Upper lobe of right lung (tissue), 1 donor: Measurements from ENCODE around the gene EML1. TPM values are rescaled to one million over a fixed set of nuclear protein-coding genes. Genes with fewer than 3 reads are reported as not detected.

Experiments
- ATAC-seq: fragments of 200-7000 bp; cut with Tn5 transposase; one replicate; pipeline ENCODE4 v1.9.1; 2020; ENCODE audit warnings: mild to moderate bottlenecking, moderate library complexity
- DNase-seq: peaks from one replicate; pipeline ENCODE4 v3.0.0-alpha.2; 2020
- H3K27ac ChIP-seq: fragments of 200-600 bp; one replicate; pipeline ENCODE4 v1.8.0; 2022
- H3K27me3 ChIP-seq: fragments of 200-600 bp; one replicate; pipeline ENCODE4 v1.8.0; 2022; ENCODE audit warnings: mild to moderate bottlenecking
- H3K36me3 ChIP-seq: fragments of 200-600 bp; one replicate; pipeline ENCODE4 v1.8.0; 2022
- H3K4me1 ChIP-seq: fragments of 200-600 bp; one replicate; pipeline ENCODE4 v1.8.0; 2022
- H3K4me3 ChIP-seq: fragments of 200-600 bp; one replicate; pipeline ENCODE4 v1.8.0; 2022; ENCODE audit warnings: mild to moderate bottlenecking
- H3K9me3 ChIP-seq: fragments of 200-600 bp; one replicate; pipeline ENCODE4 v1.8.0; 2022
- CTCF ChIP-seq: fragments of 200-600 bp; IDR thresholded peaks from one replicate; pipeline ENCODE4 v1.8.0; 2022; ENCODE audit warnings: antibody characterized with exemption
- intact Hi-C: fragments of 100-400 bp; cut with DNase I; formaldehyde crosslinking; loops from one replicate; pipeline ENCODE4 v1.11.0; 2022
- total RNA-seq: library from RNA; stranded (reverse); fragmentation: NEBNext Ultra II Directional; extraction: Animal tissue kit (Norgen Biotek cat#: 25700); gene quantifications from one replicate; pipeline ENCODE4 v1.2.1, GENCODE V29; 2021
- donor health status: DM: no; HTN: yes; CAD: no; lungs with severe emphysema.

EML1 gene
- total RNA-seq, 1 donor from 2014 or later, result 42.2 TPM

GRCh38 chr14:99831303-99831702, 38.1 kb downstream of the EML1 start:
- no peak for ATAC-seq

DNA sequence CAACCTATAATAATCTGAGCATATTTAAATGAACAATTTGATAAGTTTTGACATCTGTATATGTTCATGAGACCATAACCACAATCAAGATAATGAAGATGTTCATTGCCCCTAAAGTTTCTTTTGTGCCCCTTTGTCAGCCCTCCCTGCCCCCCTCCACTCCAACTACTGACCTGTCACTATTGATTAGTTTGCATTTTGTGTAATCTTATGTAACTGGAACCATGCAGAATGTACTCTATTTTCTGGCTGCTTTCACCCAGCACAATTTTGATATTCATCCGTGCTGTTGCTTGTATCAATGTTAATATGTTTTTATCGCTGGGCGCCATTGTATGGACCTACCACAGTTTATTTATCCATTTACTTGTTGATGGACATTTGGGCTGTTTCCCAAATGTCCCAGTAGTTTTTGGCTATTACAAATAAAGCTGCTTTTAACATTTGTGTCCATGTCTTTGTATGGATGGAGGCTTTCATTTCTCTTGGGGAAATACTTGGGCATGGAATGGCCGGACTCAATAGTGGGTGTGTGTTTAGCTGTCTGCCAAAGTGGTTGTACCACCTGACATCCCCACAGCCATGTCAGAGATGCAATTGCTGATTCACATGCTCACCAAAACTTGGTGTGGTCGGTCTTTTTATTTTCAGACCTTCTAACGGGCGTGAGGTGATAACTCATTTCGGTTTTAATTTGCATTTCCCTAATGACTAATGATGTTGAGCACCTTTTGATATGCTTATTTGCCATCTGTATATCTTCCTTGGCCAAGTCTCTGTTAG, 38.9 kb downstream of the EML1 start:
- no peak for TF ChIP-seq CTCF
- H3K27ac ChIP-seq, result no peak overlapping the region
- H3K36me3 ChIP-seq, result no peaks in the 10 kb centered on the region
- intact Hi-C loops, result no loop called here
- ATAC-seq, result no peak
- H3K4me3 ChIP-seq, result no peak overlapping the region
- no peaks in the 10 kb centered on the region for H3K4me1 ChIP-seq
- no peaks in the 10 kb centered on the region for H3K27me3 ChIP-seq
- no peaks in the 10 kb centered on the region for H3K9me3 ChIP-seq
- DNase-seq, result no peak

More at GRCh38 chr14:99831303-99831702, 38.1 kb downstream of the EML1 start:
- H3K36me3 ChIP-seq, result no peaks in the 10 kb centered on the region
- H3K4me3 ChIP-seq, result no peak overlapping the region
- no peaks in the 10 kb centered on the region for H3K4me1 ChIP-seq
- H3K27me3 ChIP-seq, result no peaks in the 10 kb centered on the region
- no peak for TF ChIP-seq CTCF
- H3K27ac ChIP-seq, result no peak overlapping the region
- no peak for DNase-seq
- H3K9me3 ChIP-seq, result no peaks in the 10 kb centered on the region
- intact Hi-C loops, result no loop called here

GRCh38 chr14:99837822-99838221, 44.6 kb downstream of the EML1 start:
- no peaks in the 10 kb centered on the region for H3K9me3 ChIP-seq
- no peak overlapping the region for H3K27ac ChIP-seq
- ATAC-seq, result no peak
- no peak overlapping the region for H3K4me3 ChIP-seq
- no peaks in the 10 kb centered on the region for H3K27me3 ChIP-seq
- DNase-seq, result no peak
- no peak for TF ChIP-seq CTCF
- intact Hi-C loops, result no loop called here
- no peaks in the 10 kb centered on the region for H3K36me3 ChIP-seq
- H3K4me1 ChIP-seq, result peaks cover 24% of the 10 kb centered on the region

- H3K4me3 ChIP-seq, result no peak overlapping the region
- peaks cover 24% of the 10 kb centered on the region for H3K4me1 ChIP-seq
- ATAC-seq (peak; percentile 89), DNase-seq (peak; percentile 82)
- intact Hi-C loops, result no loop called here
- H3K27me3 ChIP-seq, result no peaks in the 10 kb centered on the region
- no peak overlapping the region for H3K27ac ChIP-seq
- H3K9me3 ChIP-seq, result no peaks in the 10 kb centered on the region
- no peaks in the 10 kb centered on the region for H3K36me3 ChIP-seq
- no peak for TF ChIP-seq CTCF
Measured at GRCh38 chr14:99838639-99839134, 45.5 kb downstream of the EML1 start.

- DNase-seq, result no peak
- Histone ChIP-seq H3K4me3 (no peak overlapping the region), H3K4me1 (peaks cover 24% of the 10 kb centered on the region), H3K27ac (no peak overlapping the region), H3K36me3 (no peaks in the 10 kb centered on the region), H3K9me3 (no peaks in the 10 kb centered on the region), H3K27me3 (no peaks in the 10 kb centered on the region)
- no peak for ATAC-seq
- intact Hi-C loops, result no loop called here
- no peak for TF ChIP-seq CTCF
Measured at GRCh38 chr14:99839696-99840095, 46.5 kb downstream of the EML1 start.
